T follicular helper cell (primary cell): Measurements from ENCODE around the gene BRAP.
A peak's percentile ranks its signal among the peaks of the same experiment; 100 is the strongest.
"Not testable (repeated sequence)": the region's sequence is repeated elsewhere in the genome, so short reads cannot be mapped to it uniquely, and the experiment has no call there.

Experiments used
- DNase-seq: peaks from one replicate; pipeline ENCODE4 v3.0.0-alpha.2; 2020; ENCODE audit warnings: low read depth

The BRAP gene

DNA sequence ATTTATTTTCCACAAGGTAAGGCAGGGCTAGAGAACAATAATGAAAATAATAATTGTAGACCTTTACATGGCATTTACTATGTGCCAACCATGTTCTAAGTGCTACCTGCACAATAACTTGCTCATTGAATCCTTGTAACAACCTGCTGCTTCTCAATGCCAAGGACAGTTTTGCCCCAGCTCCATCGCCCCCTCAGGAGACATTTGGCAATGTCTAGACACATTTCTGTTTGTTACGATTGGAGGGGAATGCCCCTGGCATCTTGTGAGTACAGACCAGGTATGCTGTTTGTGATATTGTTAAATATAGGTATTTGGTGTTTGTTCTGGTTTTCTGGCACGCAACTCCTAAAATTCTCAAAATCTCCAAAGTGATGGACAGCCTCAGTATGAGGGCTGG, 78.5 kb downstream of the BRAP start:
- DNase-seq, result no peak

GRCh38 chr12:111606767-111607230, 79.0 kb downstream of the BRAP start:
- DNase-seq, result no peak

DNA sequence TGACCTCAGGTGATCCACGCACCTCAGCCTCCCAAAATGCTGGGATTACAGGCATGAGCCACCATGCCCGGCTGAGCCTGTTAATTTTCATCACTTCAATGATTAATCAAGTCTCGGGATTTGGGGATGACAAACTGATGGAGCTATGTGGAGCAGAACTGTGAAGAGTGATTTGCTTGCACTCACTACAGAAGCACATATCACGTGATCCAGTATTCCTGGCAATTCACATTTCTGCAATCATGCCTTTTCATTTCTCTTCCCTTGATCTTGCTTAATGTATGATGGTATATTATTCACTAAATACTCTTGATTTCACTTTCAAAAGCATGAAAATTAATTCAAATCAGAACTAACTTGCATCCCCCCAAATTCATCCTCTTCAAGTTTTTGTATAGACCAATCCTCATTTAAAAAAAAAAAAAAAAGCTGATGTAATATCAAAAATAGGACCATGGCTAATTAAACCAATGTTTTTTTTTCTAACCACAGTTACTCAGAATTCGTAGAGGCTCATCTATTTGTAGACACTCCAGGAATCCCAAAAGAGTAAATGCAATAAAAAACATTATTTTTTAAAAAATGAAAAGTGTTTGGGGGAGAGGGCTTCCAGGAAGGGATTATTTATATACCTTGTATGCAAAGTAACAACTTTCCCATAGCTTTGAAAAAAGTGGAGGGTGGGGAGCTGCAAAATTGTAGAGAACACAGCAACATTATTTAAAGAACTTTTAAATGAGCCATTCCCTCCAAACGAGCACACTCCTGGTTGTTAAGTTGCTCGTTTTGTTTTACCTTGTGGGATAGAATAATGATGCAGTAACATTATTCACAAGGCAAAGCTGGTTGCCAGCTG, 79.6 kb downstream of the BRAP start:
- DNase-seq, result no peak

GRCh38 chr12:111602857-111603256, 82.9 kb downstream of the BRAP start:
- not testable (repeated sequence) for DNase-seq

DNA sequence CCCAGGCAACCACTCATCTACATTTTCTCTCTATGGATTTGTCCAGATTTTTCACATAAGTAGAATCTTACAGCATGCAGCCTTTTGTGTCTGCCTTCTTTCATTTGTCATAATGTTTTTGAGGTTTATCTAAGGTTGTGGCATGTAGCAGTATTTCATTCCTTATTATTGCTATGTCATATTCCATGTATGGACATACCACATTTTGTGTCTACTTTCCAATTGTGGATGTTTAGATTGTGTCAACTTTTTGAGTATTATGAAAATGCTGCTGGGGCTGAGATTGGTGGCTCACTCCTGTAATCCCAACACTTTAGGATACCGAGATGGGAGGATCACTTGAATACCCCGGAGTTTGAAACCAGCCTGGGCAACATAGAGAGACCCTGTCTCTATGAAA, 83.4 kb downstream of the BRAP start:
- no peak for DNase-seq

DNA sequence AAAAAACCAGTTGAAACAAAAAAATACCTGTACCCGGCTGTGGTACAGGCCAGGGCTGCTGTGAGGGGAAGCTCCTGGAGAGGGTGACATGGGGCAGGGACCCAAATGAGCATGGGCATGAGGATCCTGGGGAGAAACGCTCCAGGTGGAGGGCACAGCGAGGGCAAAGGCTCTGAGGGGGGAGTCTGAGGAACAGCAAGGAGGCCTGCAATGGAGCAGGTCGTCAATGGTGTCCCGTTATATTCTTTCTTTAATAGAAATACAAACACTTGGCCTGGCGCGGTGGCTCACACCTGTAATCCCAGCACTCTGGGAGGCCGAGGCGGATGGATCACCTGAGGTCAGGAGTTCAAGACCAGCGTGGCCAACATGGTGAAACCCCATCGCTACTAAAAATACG, 84.8 kb downstream of the BRAP start:
- DNase-seq, result not testable (repeated sequence)

GRCh38 chr12:111600205-111600642, 85.5 kb downstream of the BRAP start:
- DNase-seq, result no peak

DNA sequence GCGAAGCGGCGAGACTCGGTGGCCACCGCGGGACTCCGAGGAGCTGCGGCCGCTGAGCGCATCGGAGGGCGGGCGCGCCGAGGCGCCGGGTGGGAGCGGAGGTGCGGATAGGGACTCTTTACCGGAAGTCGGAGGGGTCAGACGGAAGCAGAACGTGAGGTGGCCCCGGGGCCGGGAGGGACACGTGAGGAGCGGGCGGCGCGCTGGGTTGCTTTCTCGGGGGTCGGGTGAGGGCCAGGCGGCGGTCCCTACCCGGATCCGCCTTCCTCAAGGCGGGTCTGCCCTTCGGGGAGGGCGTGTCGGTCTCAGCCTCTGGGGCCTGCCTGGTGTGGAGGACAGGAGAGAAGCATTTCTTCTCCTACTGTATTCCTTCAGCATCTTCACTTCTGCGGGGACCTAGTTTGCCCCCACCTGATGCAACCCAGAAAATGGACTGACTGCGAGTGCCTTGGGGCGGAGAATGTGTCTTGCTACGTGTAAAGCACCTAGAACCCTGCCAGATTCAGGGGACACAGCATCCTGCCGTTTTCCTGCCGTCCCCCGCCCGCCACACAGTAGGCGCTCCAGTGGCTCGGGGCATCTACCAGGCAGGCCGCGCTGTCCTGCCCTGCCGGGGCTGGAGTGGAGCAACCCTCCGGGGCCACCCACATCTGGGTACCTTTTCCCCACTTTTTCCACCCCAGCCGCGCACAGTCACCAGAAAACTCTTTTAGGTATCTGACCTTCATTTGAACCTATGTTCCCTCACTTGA, 86.1 kb downstream of the BRAP start:
- DNase-seq, result peak; percentile 72

DNA sequence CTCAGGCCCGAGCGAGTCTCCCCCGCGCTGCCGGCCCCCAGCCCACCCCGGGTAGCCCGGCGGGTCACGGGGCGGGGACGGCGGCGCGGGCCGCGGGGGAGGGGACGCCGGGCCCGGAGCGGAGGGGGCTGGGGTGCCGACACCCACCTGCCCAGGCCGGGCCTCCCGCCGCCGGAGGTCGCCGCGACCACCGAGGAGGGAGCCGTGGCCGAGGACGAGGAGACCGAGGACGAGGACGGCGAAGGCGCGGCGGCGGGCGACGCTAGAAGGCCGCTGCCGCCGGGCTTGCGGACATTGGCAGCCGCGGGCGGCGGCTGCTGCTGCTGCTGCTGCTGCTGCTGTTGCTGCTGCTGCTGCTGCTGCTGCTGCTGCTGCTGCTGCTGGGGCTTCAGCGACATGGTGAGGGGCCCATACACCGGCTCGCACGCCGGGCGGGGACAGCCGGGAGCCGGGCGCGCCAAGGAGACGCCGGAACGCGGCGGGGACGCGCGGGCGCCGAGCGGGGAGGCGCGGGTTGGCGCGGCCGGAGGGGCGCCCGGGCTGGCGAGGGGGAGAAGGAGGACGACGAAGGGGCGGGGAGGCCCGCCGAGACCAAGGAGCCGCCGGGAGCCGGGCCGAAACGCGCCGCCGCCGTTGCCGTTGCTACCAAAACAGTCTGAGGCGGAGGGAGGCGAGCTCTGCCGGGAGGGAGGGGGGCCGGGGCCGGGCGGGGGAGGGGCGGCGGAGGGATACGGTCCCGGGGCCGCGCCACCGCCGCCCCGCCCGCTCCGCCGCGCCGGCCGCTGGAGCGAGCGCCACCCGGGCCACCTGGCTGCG, 86.9 kb downstream of the BRAP start, which contains the start of gene ATXN2:
Gene ATXN2, minus strand, starts transcription at position 679 of the 816 bp plus-strand sequence. Its CDS starts 281 bp downstream, at position 398.
- peak; percentile 62 for DNase-seq

GRCh38 chr12:111597831-111598636, 87.7 kb downstream of the BRAP start:
- DNase-seq, result peak; percentile 11

GRCh38 chr12:111596985-111597830, 88.5 kb downstream of the BRAP start:
- no peak for DNase-seq

DNA sequence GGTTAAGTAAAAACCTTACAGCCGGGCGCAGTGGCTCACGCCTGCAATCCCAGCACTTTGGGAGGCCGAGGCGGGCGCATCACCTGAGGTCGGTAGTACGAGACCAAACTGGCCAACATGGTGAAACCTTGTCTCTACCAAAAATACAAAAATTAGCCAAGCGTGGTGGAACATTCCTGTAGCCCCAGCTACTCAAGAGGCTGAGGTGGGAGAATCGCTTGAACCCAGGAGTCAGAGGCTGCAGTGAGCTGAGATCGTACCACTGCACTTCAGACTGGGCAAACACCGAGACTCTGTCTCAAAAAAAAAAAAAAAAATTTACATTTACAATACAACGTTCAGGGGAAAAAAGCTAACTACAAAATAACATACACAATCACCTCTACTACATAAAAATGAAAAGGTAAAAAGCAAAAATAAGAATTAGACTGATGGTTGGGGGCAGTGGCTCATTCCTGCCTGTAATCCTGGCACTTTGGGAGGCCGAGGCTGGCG, 90.4 kb downstream of the BRAP start:
- not testable (repeated sequence) for DNase-seq
